GM18868 (cell line): Measurements from ENCODE around the gene FMNL3.
"Not testable (repeated sequence)": the region's sequence is repeated elsewhere in the genome, so short reads cannot be mapped to it uniquely, and the experiment has no call there.

ENCODE experiments used
- ATAC-seq: cut with Tn5 transposase; IDR thresholded peaks from one replicate; pipeline ENCODE4 v1.9.1; 2021; ENCODE audit warnings: mild to moderate bottlenecking, moderate library complexity; ENCODE audit not compliant: unreplicated experiment

Gene FMNL3

GRCh38 chr12:49635036-49635435 is 72.2 kb downstream of the FMNL3 start:
- ATAC-seq, result no peak

GRCh38 chr12:49633703-49634345 is 73.4 kb downstream of the FMNL3 start:
- no peak for ATAC-seq

- ATAC-seq, result no peak
Measured at GRCh38 chr12:49632986-49633702, 74.1 kb downstream of the FMNL3 start.

GRCh38 chr12:49632401-49632800 is 74.8 kb downstream of the FMNL3 start:
- no peak for ATAC-seq

DNA sequence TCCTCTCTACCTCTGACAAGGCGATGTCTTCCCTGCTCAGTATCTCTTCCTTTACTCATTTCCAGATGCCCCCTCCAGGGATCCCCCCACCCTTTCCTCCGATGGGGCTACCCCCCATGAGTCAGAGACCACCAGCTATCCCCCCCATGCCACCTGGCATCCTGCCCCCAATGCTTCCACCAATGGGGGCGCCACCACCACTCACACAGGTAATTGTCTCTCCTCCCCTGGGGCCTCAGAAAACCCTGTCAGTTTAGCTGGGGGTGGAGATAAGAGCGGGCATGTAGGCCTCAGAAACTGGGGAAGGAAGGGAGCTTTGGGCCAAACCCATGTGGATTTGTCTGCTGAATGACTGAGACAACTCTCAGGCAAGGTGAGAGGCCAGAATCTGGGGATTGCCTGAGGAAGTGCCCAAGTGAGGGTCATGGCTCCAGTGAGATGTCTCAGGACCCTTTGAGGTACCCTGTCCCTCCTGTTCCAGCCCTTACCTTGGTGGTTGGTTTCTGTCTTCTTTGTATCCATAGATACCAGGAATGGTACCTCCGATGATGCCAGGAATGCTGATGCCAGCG is 75.8 kb downstream of the FMNL3 start:
- ATAC-seq, result no peak

DNA sequence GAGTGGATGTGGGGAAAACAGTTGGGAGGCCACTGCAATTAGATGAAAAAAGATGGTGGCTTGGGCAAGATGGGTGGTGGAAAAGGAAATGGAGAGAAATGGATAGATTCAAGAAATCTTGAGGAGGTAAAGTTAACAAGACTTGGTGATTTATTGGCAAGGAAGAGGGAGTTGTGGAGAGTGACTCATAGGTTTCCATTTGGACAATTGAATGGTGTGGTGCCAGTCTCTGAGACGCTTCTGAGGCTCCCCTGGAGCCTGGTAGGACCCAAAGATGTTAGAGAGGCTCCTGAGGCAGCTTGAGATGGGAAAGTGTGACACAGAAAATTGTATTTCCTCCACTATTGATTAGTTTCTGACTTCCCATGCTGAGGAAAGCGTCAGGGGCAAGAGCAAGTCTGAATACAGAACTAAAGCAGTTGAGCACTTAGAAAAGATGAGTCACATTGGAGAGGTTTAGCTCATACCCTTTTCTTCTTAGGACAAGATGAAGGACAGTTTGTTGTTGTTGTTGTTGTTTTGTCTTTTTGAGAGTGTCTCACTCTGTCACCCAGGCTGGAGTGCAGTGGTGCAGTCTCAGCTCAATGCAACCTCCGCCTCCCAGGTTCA is 79.3 kb downstream of the FMNL3 start:
- no peak for ATAC-seq

DNA sequence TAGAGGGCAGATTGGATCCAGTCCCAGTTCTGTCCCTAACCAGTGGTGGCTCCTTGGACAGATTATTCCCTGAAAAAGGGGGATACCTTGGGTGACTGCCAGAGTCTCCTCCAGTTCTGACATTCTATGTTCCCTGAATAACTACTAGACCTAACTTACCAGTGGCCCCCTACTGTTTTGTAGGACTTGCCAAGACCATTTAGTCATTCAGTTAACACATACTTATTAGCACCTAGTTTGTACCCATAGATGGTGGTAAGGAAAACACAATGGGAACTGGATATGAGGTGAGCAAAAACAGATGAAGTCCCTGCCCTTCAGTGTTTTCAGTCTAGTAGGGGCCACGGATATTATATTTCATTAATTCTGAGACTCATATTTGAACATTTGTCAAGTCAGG is 80.4 kb downstream of the FMNL3 start:
- ATAC-seq, result no peak

- no peak for ATAC-seq
Measured at GRCh38 chr12:49626169-49626835, 80.9 kb downstream of the FMNL3 start.

DNA sequence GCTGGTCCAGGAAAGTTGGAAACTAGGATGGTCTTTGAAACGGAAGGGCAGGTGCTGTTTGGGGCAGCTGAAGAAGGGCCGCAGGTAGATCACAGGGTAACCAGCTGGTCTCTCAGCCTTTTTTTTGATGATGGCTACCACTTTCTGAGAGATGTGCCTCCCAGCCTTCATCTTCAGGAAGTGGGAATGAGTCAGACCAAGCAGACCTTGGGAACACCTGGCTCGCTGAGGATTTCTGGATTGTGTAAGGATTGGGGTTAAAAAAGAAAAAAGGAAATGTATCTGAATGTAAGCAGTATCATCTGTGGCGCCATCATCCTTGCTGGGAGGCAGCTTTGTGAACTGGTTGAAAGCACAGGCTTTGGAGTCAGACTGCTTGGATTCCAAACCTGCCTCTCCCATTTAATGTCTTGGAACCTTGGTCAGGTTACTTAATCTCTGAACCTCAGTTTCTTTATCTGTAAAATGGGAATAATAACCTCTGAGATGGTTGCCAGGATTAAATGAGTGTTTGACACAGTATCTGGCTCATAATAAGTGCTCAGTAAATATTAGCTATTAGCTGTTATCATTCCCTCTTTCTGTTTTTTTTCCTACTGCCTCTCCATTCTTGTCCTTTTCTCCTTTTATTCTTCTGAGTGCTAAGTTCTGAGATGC is 82.2 kb downstream of the FMNL3 start:
- ATAC-seq, result no peak

DNA sequence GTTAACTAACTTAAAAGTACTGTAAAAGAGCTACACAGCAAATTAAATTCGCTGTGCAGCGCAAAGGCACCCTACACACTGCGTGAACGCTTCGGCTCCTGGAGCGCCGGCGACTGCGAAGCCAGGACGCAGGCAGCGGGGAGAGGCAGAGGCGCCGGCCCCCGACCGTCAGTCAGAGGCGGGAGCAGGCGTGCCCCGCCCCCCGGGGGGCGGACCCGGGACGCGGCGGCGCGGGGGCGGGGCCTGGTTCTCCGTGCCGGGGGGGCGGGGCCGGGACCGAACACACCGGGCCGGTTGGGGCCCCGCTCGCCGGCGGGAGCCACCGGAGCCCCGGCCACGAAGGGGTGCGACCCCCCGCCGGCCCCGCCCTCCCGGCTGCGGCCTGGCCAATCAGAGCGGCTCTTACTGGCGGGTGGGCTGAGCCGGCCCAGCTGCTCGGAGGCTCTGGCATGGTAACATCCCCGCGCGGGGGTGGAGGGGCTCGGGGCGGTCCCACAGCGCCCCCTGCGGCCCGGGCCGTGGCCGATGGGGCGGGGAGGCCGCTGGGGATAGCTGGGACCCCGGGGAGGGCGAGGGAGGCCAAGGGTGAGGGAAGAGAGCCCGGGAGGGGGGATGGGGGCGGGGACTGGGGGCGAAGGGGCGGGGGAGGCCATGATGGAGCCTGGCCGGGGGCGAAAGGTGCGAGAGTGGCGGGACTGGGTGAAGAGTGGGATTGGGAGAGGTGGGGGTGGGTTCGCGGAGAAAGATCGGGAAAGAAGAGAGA is 83.9 kb downstream of the FMNL3 start, which contains the start of gene PRPF40B:
TSS of gene PRPF40B (plus strand) at position 420 of the 763 bp plus-strand sequence. CDS start at position 450, 30 bp downstream.
- ATAC-seq, result peak; percentile 80

DNA sequence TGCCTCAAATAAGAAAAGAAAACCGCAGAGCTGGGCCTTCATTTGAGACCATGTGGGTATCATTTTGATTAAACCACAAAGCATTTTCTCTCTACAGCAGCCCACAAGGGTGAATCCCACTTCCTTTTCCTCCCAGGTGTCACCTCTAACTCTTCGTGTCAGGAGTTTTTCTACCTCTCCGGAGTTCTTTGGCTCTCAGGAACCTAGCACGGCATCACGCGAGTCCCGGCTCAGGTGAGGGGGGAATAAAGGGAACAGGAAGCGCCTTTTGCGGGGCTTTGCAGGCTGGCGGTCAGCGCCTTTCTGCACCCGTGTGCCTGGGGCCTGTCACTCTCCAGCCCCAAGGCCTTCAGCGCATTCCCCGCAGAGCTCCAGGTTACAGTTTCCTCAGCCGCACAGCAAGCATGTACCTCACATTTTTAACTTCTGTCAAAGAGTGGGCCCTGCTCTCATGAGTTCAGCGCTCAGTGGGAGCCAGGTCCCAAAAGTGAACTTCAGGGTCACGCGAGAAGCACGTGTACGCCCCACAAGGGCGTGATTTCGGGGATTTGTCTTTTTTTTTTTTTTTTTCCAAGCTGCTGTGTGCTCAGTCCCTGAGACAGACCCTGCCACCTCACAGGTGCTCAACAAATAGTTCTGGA is 84.6 kb downstream of the FMNL3 start:
- peak; percentile 19 for ATAC-seq

DNA sequence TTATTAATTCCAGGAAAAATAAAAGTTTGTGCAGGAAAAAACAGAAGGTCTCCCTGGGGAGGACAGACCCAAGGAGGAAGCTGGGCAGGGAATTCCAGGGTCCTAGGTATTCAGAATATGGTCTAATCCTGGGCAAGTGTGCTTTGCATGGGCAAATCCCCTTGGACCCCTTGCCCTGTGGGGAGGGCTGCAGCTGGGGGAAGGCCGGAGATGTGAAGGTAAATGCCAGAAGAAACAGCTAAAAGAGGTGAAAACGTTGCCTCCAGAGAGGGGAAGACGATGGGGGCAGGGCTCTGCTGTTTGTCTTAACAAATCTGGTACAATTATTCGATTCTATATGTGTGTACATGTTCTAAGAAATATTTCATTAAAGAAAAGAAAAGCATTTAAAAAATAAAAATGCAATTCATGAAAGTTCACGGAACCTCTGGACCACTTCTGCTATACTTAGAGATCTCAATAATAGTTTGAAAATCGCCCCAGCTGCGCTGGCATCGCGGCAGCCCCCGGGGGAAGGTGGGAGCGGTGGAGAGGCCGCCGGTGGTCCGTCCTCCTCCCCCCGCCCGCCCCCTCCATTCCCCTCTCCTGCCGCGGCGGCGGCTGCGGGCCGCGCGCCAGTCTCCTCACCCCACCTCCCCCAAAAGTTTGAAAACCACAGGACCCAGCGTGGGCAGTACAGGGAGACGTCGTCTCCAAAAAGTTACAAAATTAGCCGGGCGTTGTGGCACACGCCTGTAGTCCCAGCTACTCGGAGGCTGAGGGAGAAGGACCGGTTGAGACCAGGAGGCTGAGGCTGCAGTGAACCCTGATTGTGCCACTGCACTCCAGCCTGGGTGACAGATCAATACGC is 85.3 kb downstream of the FMNL3 start:
- ATAC-seq, result no peak

- ATAC-seq, result no peak
Measured at GRCh38 chr12:49619286-49619685, 87.9 kb downstream of the FMNL3 start.

GRCh38 chr12:49618576-49618975 is 88.6 kb downstream of the FMNL3 start:
- ATAC-seq, result no peak

DNA sequence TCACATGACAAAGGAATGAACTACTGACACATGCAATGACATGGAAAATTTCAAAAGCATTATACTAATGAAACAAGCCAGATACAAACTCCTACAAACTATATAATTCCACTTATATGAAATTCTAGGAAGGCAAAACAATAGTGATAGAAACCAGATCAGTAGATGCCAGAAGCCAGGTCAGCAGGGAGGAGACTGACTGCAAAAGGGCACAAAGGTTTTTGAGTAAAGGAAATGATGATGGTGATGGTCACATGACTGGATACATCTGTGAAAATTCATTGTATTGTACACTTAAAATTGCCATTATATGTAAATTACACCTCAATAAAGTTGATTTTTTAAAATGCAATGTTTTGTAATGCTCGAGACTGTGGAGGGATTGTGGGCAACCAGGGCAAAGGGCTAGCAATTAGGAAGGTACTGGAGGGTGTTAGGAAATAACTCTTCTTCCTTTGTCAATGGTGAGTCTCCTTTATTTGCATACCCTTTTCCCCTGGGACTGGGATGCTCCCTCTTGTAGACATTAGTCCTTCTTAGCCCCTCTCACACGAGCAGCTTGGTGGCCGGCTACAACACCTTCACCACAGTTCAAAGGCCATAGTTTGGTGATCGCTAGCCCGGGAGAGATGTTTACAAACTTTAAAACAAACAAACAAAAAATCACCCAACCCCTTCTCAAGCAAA is 90.5 kb downstream of the FMNL3 start:
- ATAC-seq, result no peak

DNA sequence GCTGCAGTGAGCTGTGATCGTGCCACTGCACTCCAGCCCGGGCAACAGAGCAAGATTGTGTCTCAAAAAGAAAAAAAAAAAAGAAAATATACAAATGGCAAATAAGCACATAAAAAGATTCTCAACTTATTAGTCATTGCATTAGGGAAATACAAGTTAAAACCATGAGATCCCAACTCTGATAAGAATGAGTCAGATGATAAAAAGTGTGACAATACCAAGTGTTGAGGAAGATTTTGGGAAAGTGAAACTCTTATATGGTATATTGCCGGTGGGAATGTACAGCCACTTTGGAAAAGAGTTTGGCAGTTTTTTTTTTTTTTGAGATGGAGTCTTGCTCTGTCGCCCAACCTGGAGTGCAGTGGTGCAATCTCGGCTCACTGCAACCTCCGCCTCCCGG is 91.5 kb downstream of the FMNL3 start:
- ATAC-seq, result no peak

- no peak for ATAC-seq
Measured at GRCh38 chr12:49612210-49612609, 95.0 kb downstream of the FMNL3 start.

- not testable (repeated sequence) for ATAC-seq
Measured at GRCh38 chr12:49610785-49611184, 96.4 kb downstream of the FMNL3 start.
